Esophagus muscularis mucosa (tissue), 4 donors: ENCODE results near the gene BBS1. TPM values are rescaled to one million over a fixed set of nuclear protein-coding genes. Genes with fewer than 3 reads are reported as not detected.
"Not testable (repeated sequence)": the region's sequence is repeated elsewhere in the genome, so short reads cannot be mapped to it uniquely, and the experiment has no call there.

ENCODE experiments used
- DNase-seq: peaks from one replicate; pipeline ENCODE4 v3.0.0-alpha.2; 2017; ENCODE audit errors: extremely low spot score
- H3K27ac ChIP-seq, 4 donors: fragments of 200-600 bp; sonication (generic); replicated peaks in 1 of 4; 1 replicate in 3 of 4; 2 replicates in 1 of 4; pipeline ENCODE4 v1.5.1; 2016 to 2019; ENCODE audit warnings: mild to moderate bottlenecking in 1 of 4
- H3K27me3 ChIP-seq, 4 donors: fragments of 200-600 bp; sonication (generic); one replicate each; pipeline versions ENCODE4 v1.5.1 to v1.6.0; 2016 to 2019
- H3K36me3 ChIP-seq, 4 donors: fragments of 200-600 bp; sonication (generic); one replicate each; pipeline ENCODE4 v1.5.1; 2016 to 2019
- H3K4me1 ChIP-seq, 4 donors: fragments of 200-600 bp; sonication (generic); one replicate each; pipeline ENCODE4 v1.5.1; 2016 to 2019
- H3K4me3 ChIP-seq, 4 donors: fragments of 200-600 bp; sonication (generic); 1 replicate in 2 of 4; 2 replicates in 2 of 4; pipeline ENCODE4 v1.5.1; 2016 to 2019; ENCODE audit warnings: mild to moderate bottlenecking in 4 of 4, moderate library complexity in 1 of 4
- H3K9me3 ChIP-seq, 4 donors: fragments of 200-600 bp; sonication (generic); 1 replicate in 3 of 4; 2 replicates in 1 of 4; pipeline ENCODE4 v1.5.1; 2016 to 2019
- EP300 ChIP-seq: sonication (generic); formaldehyde crosslinking; IDR thresholded peaks from one replicate; pipeline ENCODE4 v1.6.1; 2017; ENCODE audit warnings: antibody characterized with exemption
- POLR2A ChIP-seq: fragments of 450-650 bp; IDR thresholded peaks from one replicate; pipeline ENCODE4 v1.6.1; 2017; ENCODE audit warnings: antibody characterized with exemption, moderate library complexity, mild to moderate bottlenecking, low read depth
- POLR2AphosphoS5 ChIP-seq, 2 donors: sonication (generic); formaldehyde crosslinking; IDR thresholded peaks; one replicate each; pipeline ENCODE4 v1.6.1; 2017; ENCODE audit warnings: antibody characterized with exemption in 2 of 2
- WGBS: methylation state at CpG from one replicate; pipeline ENCODE4 v1.1.5; 2018; 5-methylcytosine and 5-hydroxymethylcytosine counted together
- intact Hi-C: fragments of 100-400 bp; cut with DNase I; formaldehyde crosslinking; loops from one replicate; pipeline ENCODE4 v1.15.1; 2023
- total RNA-seq, 4 donors: library from RNA; depleted of rRNA; stranded (reverse); fragments of >200 nt; gene quantifications; one replicate each; pipeline versions ENCODE4 v1.1.0 to v1.2.1, GENCODE V29; 2016
- TF ChIP-seq, protein P1 (sequence below), 3 experiments: fragments of 200-600 bp in 2 of 3; fragments of 450-650 bp in 1 of 3; sonication (generic) in 2 of 3; IDR thresholded peaks; one replicate each; pipeline ENCODE4 v1.5.1; 2017 to 2019; ENCODE audit warnings: antibody characterized with exemption in 3 of 3, mild to moderate bottlenecking in 2 of 3, moderate library complexity in 1 of 3

The BBS1 gene
- total RNA-seq, 4 donors from 2014 or later, result 68.1 to 78.5 (median 73.1) TPM

DNA sequence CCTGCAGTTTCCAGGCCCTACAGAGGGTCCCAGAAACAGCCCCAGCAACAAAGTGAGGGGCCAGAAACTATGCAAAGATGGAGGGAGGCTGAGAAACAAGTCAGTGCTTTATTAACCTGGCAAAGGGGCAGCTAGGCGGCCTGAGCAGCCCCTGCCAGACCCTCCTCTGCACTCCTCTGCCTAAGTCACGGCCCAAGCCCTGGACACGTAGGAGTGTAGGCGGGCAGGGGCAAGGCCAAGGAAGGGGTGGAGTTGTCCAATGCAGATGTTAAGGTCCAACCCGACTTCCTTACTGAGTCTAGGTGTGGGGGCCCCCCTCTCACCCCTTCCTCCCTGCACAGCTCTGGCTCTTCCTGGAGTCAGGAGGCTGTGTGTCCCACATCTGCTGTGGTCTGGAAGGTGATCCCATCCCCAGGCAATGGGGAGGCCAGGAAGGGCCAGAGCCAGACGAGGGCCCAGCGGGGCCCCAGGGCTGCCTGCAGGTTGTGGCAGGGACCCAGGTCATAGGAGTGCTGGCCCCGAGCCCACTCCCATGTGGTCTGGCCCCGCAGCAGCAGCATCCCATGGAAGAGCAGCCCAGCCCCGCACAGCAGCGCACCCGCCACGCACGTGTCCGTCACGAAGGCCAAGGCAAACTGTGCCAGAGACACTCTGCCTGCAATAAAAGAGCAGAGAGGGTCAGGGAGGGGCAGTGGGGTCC is 28.9 kb downstream of the BBS1 start:
- DNase-seq, result no peak
- intact Hi-C loops, result no loop called here
- H3K4me3 ChIP-seq, result no peak overlapping the region
- no peak overlapping the region for H3K27ac ChIP-seq
- TF ChIP-seq POLR2A (no peak), POLR2AphosphoS5 (IDR thresholded peaks at IDR 0.05) (no peak), EP300 (no peak)
- TF ChIP-seq, protein P1, sequence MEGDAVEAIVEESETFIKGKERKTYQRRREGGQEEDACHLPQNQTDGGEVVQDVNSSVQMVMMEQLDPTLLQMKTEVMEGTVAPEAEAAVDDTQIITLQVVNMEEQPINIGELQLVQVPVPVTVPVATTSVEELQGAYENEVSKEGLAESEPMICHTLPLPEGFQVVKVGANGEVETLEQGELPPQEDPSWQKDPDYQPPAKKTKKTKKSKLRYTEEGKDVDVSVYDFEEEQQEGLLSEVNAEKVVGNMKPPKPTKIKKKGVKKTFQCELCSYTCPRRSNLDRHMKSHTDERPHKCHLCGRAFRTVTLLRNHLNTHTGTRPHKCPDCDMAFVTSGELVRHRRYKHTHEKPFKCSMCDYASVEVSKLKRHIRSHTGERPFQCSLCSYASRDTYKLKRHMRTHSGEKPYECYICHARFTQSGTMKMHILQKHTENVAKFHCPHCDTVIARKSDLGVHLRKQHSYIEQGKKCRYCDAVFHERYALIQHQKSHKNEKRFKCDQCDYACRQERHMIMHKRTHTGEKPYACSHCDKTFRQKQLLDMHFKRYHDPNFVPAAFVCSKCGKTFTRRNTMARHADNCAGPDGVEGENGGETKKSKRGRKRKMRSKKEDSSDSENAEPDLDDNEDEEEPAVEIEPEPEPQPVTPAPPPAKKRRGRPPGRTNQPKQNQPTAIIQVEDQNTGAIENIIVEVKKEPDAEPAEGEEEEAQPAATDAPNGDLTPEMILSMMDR (IDR thresholded peaks at IDR 0.05), result no peak
- H3K4me1 ChIP-seq, result peaks cover 7 to 18% (median 13%) of the 10 kb centered on the region in 4 donors
- 81% methylated on average over 12 of the region's 16 CpGs for WGBS
- no peaks in the 10 kb centered on the region for H3K27me3 ChIP-seq
- H3K9me3 ChIP-seq, result no peaks in the 10 kb centered on the region
- peaks cover 0 to 87% (median 66%) of the 10 kb centered on the region in 4 donors for H3K36me3 ChIP-seq

DNA sequence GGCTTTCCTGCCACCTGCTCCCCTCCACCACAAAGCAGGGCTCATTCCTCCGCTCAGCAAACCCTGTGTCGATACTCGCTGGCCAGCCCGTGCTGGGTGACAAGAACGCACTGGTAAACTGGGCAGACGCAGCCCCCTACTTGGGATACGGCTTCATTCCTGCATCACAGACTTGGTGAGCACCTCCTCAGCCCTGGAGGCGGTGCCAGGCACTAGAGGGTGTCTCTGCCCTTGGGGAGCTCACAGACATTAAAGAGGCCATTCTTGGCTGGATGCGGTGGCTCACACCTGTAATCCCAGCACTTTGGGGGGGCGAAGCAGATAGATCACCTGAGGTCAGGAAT is 29.4 kb downstream of the BBS1 start:
- 97% methylated on average over 8 of the region's 10 CpGs for WGBS
- Histone ChIP-seq H3K27me3 (no peaks in the 10 kb centered on the region), H3K36me3 (peaks cover 0 to 82% (median 65%) of the 10 kb centered on the region in 4 donors), H3K9me3 (no peaks in the 10 kb centered on the region), H3K4me3 (no peak overlapping the region), H3K27ac (no peak overlapping the region), H3K4me1 (peaks cover 13 to 23% (median 18%) of the 10 kb centered on the region in 4 donors)
- no peak for DNase-seq
- intact Hi-C loops, result no loop called here
- TF ChIP-seq POLR2AphosphoS5 (IDR thresholded peaks at IDR 0.05) (no peak), POLR2A (no peak), EP300 (no peak)
- TF ChIP-seq, protein P1 (IDR thresholded peaks at IDR 0.05), result no peak

DNA sequence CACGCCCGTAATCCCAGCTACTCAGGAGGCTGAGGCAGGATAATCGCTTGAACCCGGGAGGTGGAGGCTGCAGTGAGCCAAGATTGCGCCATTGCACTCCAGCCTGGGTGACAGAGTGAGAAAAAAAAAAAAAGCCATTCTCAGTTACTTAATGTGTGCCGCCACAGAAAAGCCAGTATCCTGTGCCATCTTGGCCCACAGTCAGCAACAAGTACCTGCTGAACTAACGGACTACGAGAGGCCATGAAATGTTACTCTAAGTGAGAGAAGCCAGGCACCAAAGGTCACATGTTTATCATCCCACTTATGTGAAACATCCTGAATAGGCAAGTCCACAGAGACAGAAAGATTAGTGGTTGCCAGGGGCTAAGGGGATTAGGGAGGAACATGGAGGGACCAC is 30.2 kb downstream of the BBS1 start:
- H3K9me3 ChIP-seq, H3K27me3 ChIP-seq, DNase-seq, H3K4me3 ChIP-seq, H3K27ac ChIP-seq, intact Hi-C loops: not testable (repeated sequence)
- WGBS, result 83% methylated on average over 8 of the region's 8 CpGs
- Histone ChIP-seq H3K36me3 (peaks cover 0 to 74% (median 59%) of the 10 kb centered on the region in 4 donors), H3K4me1 (peaks cover 20 to 29% (median 25%) of the 10 kb centered on the region in 4 donors)

DNA sequence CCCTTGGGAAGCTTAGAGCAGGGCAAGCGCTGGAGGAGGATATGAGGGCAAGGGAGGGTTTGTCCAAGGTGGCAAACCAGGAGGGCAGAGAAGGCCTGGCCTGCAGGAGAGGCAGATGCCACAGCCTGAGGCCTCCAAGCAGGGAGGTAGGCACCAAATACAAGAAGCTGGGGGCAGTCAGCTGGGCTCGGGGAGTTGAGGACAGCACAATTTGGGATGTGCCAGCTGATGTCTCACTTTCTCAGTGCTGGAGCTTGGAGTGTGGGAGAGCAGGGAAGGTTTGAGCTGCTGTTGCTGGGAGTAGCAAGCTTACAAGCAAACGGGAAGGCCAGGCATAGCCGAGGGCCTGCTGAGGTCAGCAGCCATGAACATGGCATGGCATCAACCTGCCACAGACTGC is 31.5 kb downstream of the BBS1 start:
- Histone ChIP-seq H3K4me1 (peaks cover 28 to 38% (median 34%) of the 10 kb centered on the region in 4 donors), H3K4me3 (no peak overlapping the region), H3K9me3 (no peaks in the 10 kb centered on the region), H3K27ac (no peak overlapping the region), H3K27me3 (no peaks in the 10 kb centered on the region), H3K36me3 (peaks cover 0 to 61% (median 46%) of the 10 kb centered on the region in 4 donors)
- DNase-seq, result no peak
- no peak for TF ChIP-seq POLR2AphosphoS5 (IDR thresholded peaks at IDR 0.05)
- TF ChIP-seq POLR2A, result no peak
- no peak for TF ChIP-seq EP300
- TF ChIP-seq, protein P1 (IDR thresholded peaks at IDR 0.05), result no peak
- WGBS, result 95% methylated on average over 4 of the region's 4 CpGs
- intact Hi-C loops, result no loop called here

DNA sequence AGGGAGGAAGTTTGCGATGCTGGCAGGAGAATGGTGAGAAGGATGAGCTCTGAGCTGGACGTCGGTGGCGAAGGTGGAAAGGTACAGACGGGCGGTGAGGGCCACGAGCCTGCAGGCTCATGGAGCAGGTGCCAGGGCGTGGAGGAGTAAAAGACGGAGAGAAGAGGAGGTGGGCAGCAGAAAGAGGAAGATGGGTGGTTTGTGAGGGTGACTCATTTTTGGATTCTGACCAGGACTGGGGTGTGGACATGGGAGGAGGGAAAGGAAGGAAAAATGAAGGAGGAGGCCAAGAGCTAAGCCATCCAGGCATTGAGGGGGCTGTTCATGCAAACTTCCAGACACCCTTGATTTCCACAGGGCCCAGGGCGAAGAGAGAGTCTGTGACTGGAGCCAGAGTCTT is 31.9 kb downstream of the BBS1 start:
- intact Hi-C loops, result no loop called here
- H3K4me1 ChIP-seq, result peaks cover 28 to 40% (median 38%) of the 10 kb centered on the region in 4 donors
- no peak overlapping the region for H3K27ac ChIP-seq
- 71% methylated on average over 10 of the region's 10 CpGs for WGBS
- DNase-seq, result no peak
- no peak overlapping the region for H3K4me3 ChIP-seq
- TF ChIP-seq POLR2AphosphoS5 (IDR thresholded peaks at IDR 0.05) (no peak), POLR2A (no peak), EP300 (no peak)
- TF ChIP-seq, protein P1 (IDR thresholded peaks at IDR 0.05), result no peak
- H3K36me3 ChIP-seq, result peaks cover 0 to 56% (median 41%) of the 10 kb centered on the region in 4 donors
- no peaks in the 10 kb centered on the region for H3K27me3 ChIP-seq
- H3K9me3 ChIP-seq, result no peaks in the 10 kb centered on the region
